Activated CD4-positive, alpha-beta T cell treated with anti-CD3 and anti-CD28 coated beads for 36 hours (primary cell): ENCODE measurements around the gene PDLIM3. TPM values are rescaled to one million over a fixed set of nuclear protein-coding genes. Genes with fewer than 3 reads are reported as not detected.

Source experiments
- ATAC-seq: fragments of 200-7000 bp; cut with Tn5 transposase; one replicate; pipeline ENCODE4 v1.10.0; 2021; ENCODE audit warnings: mild to moderate bottlenecking, moderate library complexity
- CTCF ChIA-PET: fragments of 350-600 bp; sonication (Branson Sonifier 250); formaldehyde crosslinking; loops from one replicate; lab custom pipeline; 2021; ENCODE audit warnings: antibody characterized with exemption; lab: Charles Lee
- POLR2A ChIA-PET: fragments of 350-600 bp; sonication (Branson Sonifier 250); formaldehyde crosslinking; loops from one replicate; lab custom pipeline; 2021; ENCODE audit warnings: antibody characterized with exemption, inconsistent platforms; lab: Charles Lee
- DNase-seq: peaks from one replicate; pipeline ENCODE4 v3.0.0-alpha.2; 2020
- H3K27ac Mint-ChIP-seq: one replicate; pipeline ENCODE4 v1.8.0; 2021; ENCODE audit warnings: mixed read lengths
- H3K27me3 Mint-ChIP-seq: one replicate; pipeline ENCODE4 v1.8.0; 2021; ENCODE audit warnings: mixed read lengths
- H3K36me3 Mint-ChIP-seq: one replicate; pipeline ENCODE4 v1.8.0; 2021; ENCODE audit warnings: low read depth, mixed read lengths
- H3K4me1 Mint-ChIP-seq: one replicate; pipeline ENCODE4 v1.8.0; 2021; ENCODE audit warnings: mixed read lengths
- H3K4me3 Mint-ChIP-seq: one replicate; pipeline ENCODE4 v1.8.0; 2021; ENCODE audit warnings: mild to moderate bottlenecking, moderate library complexity, mixed read lengths
- H3K9me3 Mint-ChIP-seq: one replicate; pipeline ENCODE4 v1.8.0; 2021; ENCODE audit warnings: low read depth, mixed read lengths
- intact Hi-C, 2 experiments: fragments of 100-400 bp; cut with DNase I in 1 of 2; cut with micrococcal nuclease in 1 of 2; formaldehyde crosslinking; loops; one replicate each; pipeline versions ENCODE4 v1.14.2 to v1.15.1; 2022 to 2024; cut with DNase I, micrococcal nuclease
- total RNA-seq, 2 experiments: library from RNA; stranded (reverse); gene quantifications; one replicate each; pipeline ENCODE4 v1.2.3, GENCODE V29; 2021

Gene PDLIM3
- total RNA-seq, 2 experiments from 2014 or later, result not detected

- intact Hi-C loops, result no loop called here
- ATAC-seq (no peak), DNase-seq (no peak)
- no peaks in the 10 kb centered on the region for H3K9me3 Mint-ChIP-seq
- POLR2A ChIA-PET, result no interaction called here
- no peak overlapping the region for H3K4me3 Mint-ChIP-seq
- peaks cover 4% of the 10 kb centered on the region for H3K4me1 Mint-ChIP-seq
- H3K27me3 Mint-ChIP-seq, result peaks cover 7% of the 10 kb centered on the region
- no peaks in the 10 kb centered on the region for H3K36me3 Mint-ChIP-seq
- CTCF ChIA-PET, result no interaction called here
- no peak overlapping the region for H3K27ac Mint-ChIP-seq
Measured at GRCh38 chr4:185468999-185469398, 66.3 kb downstream of the PDLIM3 start.

- ChIA-PET CTCF (no interaction called here), POLR2A (interaction anchor here (0.5 kb wide), 1 partner anchor 199 kb away, joined by 3 read pairs; no protein-coding TSS in a partner anchor)
- no peak for DNase-seq
- Mint-ChIP-seq H3K9me3 (no peaks in the 10 kb centered on the region), H3K4me3 (no peak overlapping the region), H3K36me3 (no peaks in the 10 kb centered on the region), H3K4me1 (peaks cover 4% of the 10 kb centered on the region), H3K27ac (no peak overlapping the region), H3K27me3 (peaks cover 7% of the 10 kb centered on the region)
- ATAC-seq, result no peak
- intact Hi-C loops, result no loop called here
Measured at GRCh38 chr4:185467991-185468390, 67.3 kb downstream of the PDLIM3 start.

- intact Hi-C loops, result no loop called here
- H3K4me3 Mint-ChIP-seq, result no peak overlapping the region
- no peak for ATAC-seq
- no peak for DNase-seq
- POLR2A ChIA-PET, result no interaction called here
- H3K9me3 Mint-ChIP-seq, result no peaks in the 10 kb centered on the region
- peaks cover 4% of the 10 kb centered on the region for H3K4me1 Mint-ChIP-seq
- CTCF ChIA-PET, result interaction anchor here (0.8 kb wide), 1 partner anchor 605 kb away, joined by 3 read pairs; no protein-coding TSS in a partner anchor
- H3K36me3 Mint-ChIP-seq, result no peaks in the 10 kb centered on the region
- peaks cover 7% of the 10 kb centered on the region for H3K27me3 Mint-ChIP-seq
- H3K27ac Mint-ChIP-seq, result no peak overlapping the region
Measured at GRCh38 chr4:185467101-185467500, 68.2 kb downstream of the PDLIM3 start.

- H3K27ac Mint-ChIP-seq, result no peak overlapping the region
- CTCF ChIA-PET, result no interaction called here
- ATAC-seq (no peak), DNase-seq (no peak)
- no peak overlapping the region for H3K4me3 Mint-ChIP-seq
- peaks cover 4% of the 10 kb centered on the region for H3K4me1 Mint-ChIP-seq
- no peaks in the 10 kb centered on the region for H3K9me3 Mint-ChIP-seq
- H3K36me3 Mint-ChIP-seq, result no peaks in the 10 kb centered on the region
- H3K27me3 Mint-ChIP-seq, result peaks cover 10% of the 10 kb centered on the region
- intact Hi-C loops, result no loop called here
- POLR2A ChIA-PET, result no interaction called here
Measured at GRCh38 chr4:185465707-185466106, 69.6 kb downstream of the PDLIM3 start.

GRCh38 chr4:185464887-185465286 lies 70.4 kb downstream of the PDLIM3 start:
- CTCF ChIA-PET, result interaction anchor here (0.6 to 0.8 kb wide), 2 partner anchors 8 to 21 kb away, joined by 3 read pairs; no protein-coding TSS in a partner anchor
- no peak overlapping the region for H3K4me3 Mint-ChIP-seq
- no peak overlapping the region for H3K27ac Mint-ChIP-seq
- no peaks in the 10 kb centered on the region for H3K9me3 Mint-ChIP-seq
- H3K36me3 Mint-ChIP-seq, result no peaks in the 10 kb centered on the region
- peaks cover 15% of the 10 kb centered on the region for H3K27me3 Mint-ChIP-seq
- no peaks in the 10 kb centered on the region for H3K4me1 Mint-ChIP-seq
- POLR2A ChIA-PET, result no interaction called here
- intact Hi-C loops, result no loop called here
- no peak for ATAC-seq
- no peak for DNase-seq

GRCh38 chr4:185464183-185464582 lies 71.1 kb downstream of the PDLIM3 start:
- DNase-seq (no peak), ATAC-seq (no peak)
- no peaks in the 10 kb centered on the region for H3K9me3 Mint-ChIP-seq
- H3K4me1 Mint-ChIP-seq, result no peaks in the 10 kb centered on the region
- peaks cover 16% of the 10 kb centered on the region for H3K27me3 Mint-ChIP-seq
- ChIA-PET POLR2A (no interaction called here), CTCF (interaction anchor here (0.6 to 0.8 kb wide), 3 partner anchors 8 to 149 kb away, joined by 3 to 4 read pairs (median 3); no protein-coding TSS in a partner anchor)
- no peaks in the 10 kb centered on the region for H3K36me3 Mint-ChIP-seq
- H3K27ac Mint-ChIP-seq, result no peak overlapping the region
- intact Hi-C loops, result no loop called here
- no peak overlapping the region for H3K4me3 Mint-ChIP-seq

- intact Hi-C loops, result no loop called here
- no peaks in the 10 kb centered on the region for H3K9me3 Mint-ChIP-seq
- H3K27ac Mint-ChIP-seq, result no peak overlapping the region
- no peaks in the 10 kb centered on the region for H3K36me3 Mint-ChIP-seq
- H3K27me3 Mint-ChIP-seq, result peaks cover 13% of the 10 kb centered on the region
- H3K4me1 Mint-ChIP-seq, result no peaks in the 10 kb centered on the region
- DNase-seq (no peak), ATAC-seq (no peak)
- CTCF ChIA-PET, result interaction anchor here (0.7 kb wide), 1 partner anchor 149 kb away, joined by 4 read pairs; no protein-coding TSS in a partner anchor
- POLR2A ChIA-PET, result no interaction called here
- H3K4me3 Mint-ChIP-seq, result no peak overlapping the region
Measured at GRCh38 chr4:185463541-185463940, 71.8 kb downstream of the PDLIM3 start.

- H3K27ac Mint-ChIP-seq, result no peak overlapping the region
- H3K9me3 Mint-ChIP-seq, result no peaks in the 10 kb centered on the region
- no peak overlapping the region for H3K4me3 Mint-ChIP-seq
- intact Hi-C loops, result no loop called here
- DNase-seq, result no peak
- no peaks in the 10 kb centered on the region for H3K36me3 Mint-ChIP-seq
- ChIA-PET POLR2A (no interaction called here), CTCF (no interaction called here)
- H3K4me1 Mint-ChIP-seq, result no peaks in the 10 kb centered on the region
- H3K27me3 Mint-ChIP-seq, result peaks cover 13% of the 10 kb centered on the region
- no peak for ATAC-seq
Measured at GRCh38 chr4:185461565-185461964, 73.7 kb downstream of the PDLIM3 start.

- intact Hi-C loops, result no loop called here
Measured at GRCh38 chr4:185457136-185457535, 78.2 kb downstream of the PDLIM3 start.

GRCh38 chr4:185456131-185456530 lies 79.2 kb downstream of the PDLIM3 start:
- intact Hi-C loops, result no loop called here
- ChIA-PET POLR2A (no interaction called here), CTCF (interaction anchor here (0.6 kb wide), 1 partner anchor 8 kb away, joined by 3 read pairs; no protein-coding TSS in a partner anchor)
- peaks cover 15% of the 10 kb centered on the region for H3K27me3 Mint-ChIP-seq
- no peaks in the 10 kb centered on the region for H3K4me1 Mint-ChIP-seq
- DNase-seq (no peak), ATAC-seq (no peak)
- no peaks in the 10 kb centered on the region for H3K36me3 Mint-ChIP-seq
- H3K9me3 Mint-ChIP-seq, result no peaks in the 10 kb centered on the region
- H3K27ac Mint-ChIP-seq, result no peak overlapping the region
- H3K4me3 Mint-ChIP-seq, result no peak overlapping the region

More at GRCh38 chr4:185457136-185457535, 78.2 kb downstream of the PDLIM3 start:
- CTCF ChIA-PET, result no interaction called here
- H3K9me3 Mint-ChIP-seq, result no peaks in the 10 kb centered on the region
- ATAC-seq, result no peak
- peaks cover 17% of the 10 kb centered on the region for H3K27me3 Mint-ChIP-seq
- H3K4me3 Mint-ChIP-seq, result no peak overlapping the region
- POLR2A ChIA-PET, result no interaction called here
- H3K27ac Mint-ChIP-seq, result no peak overlapping the region
- no peaks in the 10 kb centered on the region for H3K36me3 Mint-ChIP-seq
- DNase-seq, result no peak
- no peaks in the 10 kb centered on the region for H3K4me1 Mint-ChIP-seq
